HepG2 (cell line): ENCODE results near the gene CRIM1. TPM values are rescaled to one million over a fixed set of nuclear protein-coding genes. Genes with fewer than 3 reads are reported as not detected.

Source experiments
- ARID4A ChIP-seq: sonication (generic); formaldehyde crosslinking; IDR thresholded peaks from 2 replicates; pipeline ENCODE4 v1.5.0; 2020; ENCODE audit warnings: mild to moderate bottlenecking, missing genetic modification reagents, borderline replicate concordance
- DR1 ChIP-seq: sonication (generic); formaldehyde crosslinking; IDR thresholded peaks from 2 replicates; pipeline ENCODE4 v1.8.0; 2021; ENCODE audit warnings: mild to moderate bottlenecking, missing genetic modification reagents, inconsistent platforms
- ERF ChIP-seq: IDR thresholded peaks from 2 replicates; pipeline ENCODE4 v1.6.1; 2018; ENCODE audit warnings: missing biosample characterization, missing genetic modification reagents
- FOSL2 ChIP-seq: sonication (generic); formaldehyde crosslinking; IDR thresholded peaks from 2 replicates; pipeline ENCODE4 v1.4.0; 2020; ENCODE audit warnings: missing genetic modification reagents
- FOXC1 ChIP-seq: sonication (generic); formaldehyde crosslinking; IDR thresholded peaks from 2 replicates; pipeline ENCODE4 v1.8.0; 2022; ENCODE audit warnings: mild to moderate bottlenecking, missing genetic modification reagents, borderline replicate concordance
- GPN1 ChIP-seq: sonication (generic); formaldehyde crosslinking; IDR thresholded peaks from 2 replicates; pipeline ENCODE4 v1.5.1; 2020; ENCODE audit warnings: missing genetic modification reagents, borderline replicate concordance
- MED1 ChIP-seq: sonication (generic); formaldehyde crosslinking; IDR thresholded peaks from 2 replicates; pipeline ENCODE4 v1.4.0; 2020; ENCODE audit warnings: missing genetic modification reagents
- POLR2A ChIP-seq, 2 experiments: IDR thresholded peaks; 2 replicates each; pipeline ENCODE4 v1.6.1; 2011; ENCODE audit warnings: low read depth in 2 of 2, low read length in 2 of 2, mild to moderate bottlenecking in 1 of 2, moderate library complexity in 1 of 2; ENCODE audit not compliant: insufficient read depth in 1 of 2
- SOX13 ChIP-seq, 3 experiments: fragments of 450-650 bp in 1 of 3; sonication (generic) in 1 of 3; formaldehyde crosslinking in 1 of 3; IDR thresholded peaks in 2 of 3; conservative IDR thresholded peaks in 1 of 3; 2 replicates each; pipeline versions ENCODE4 v1.5.0 to v1.6.1; 2016 to 2020; ENCODE audit warnings: antibody characterized with exemption in 1 of 3, mild to moderate bottlenecking in 1 of 3, missing compliant biosample characterization in 1 of 3, missing genetic modification reagents in 1 of 3, moderate library complexity in 1 of 3
- SOX5 ChIP-seq: IDR thresholded peaks from 2 replicates; pipeline ENCODE4 v1.6.1; 2016; ENCODE audit warnings: borderline replicate concordance
- SP140L ChIP-seq: sonication (generic); formaldehyde crosslinking; IDR thresholded peaks from 2 replicates; pipeline ENCODE4 v1.4.0; 2020; ENCODE audit warnings: missing genetic modification reagents, borderline replicate concordance
- TBL1XR1 ChIP-seq: fragments of 150-350 bp; IDR thresholded peaks from 2 replicates; pipeline ENCODE4 v1.6.1; 2014; ENCODE audit warnings: borderline replicate concordance, low read length; ENCODE audit not compliant: partially characterized antibody
- ZBTB33 ChIP-seq: sonication (generic); formaldehyde crosslinking; IDR thresholded peaks from 2 replicates; pipeline ENCODE4 v1.4.0; 2020; ENCODE audit warnings: missing genetic modification reagents
- ZMYM2 ChIP-seq: sonication (generic); formaldehyde crosslinking; IDR thresholded peaks from 2 replicates; pipeline ENCODE4 v1.8.0; 2022; ENCODE audit warnings: mild to moderate bottlenecking, missing genetic modification reagents
- ZNF121 ChIP-seq: sonication (generic); formaldehyde crosslinking; IDR thresholded peaks from 2 replicates; pipeline ENCODE4 v1.5.0; 2020; ENCODE audit warnings: mild to moderate bottlenecking, missing genetic modification reagents
- ZNF430 ChIP-seq: sonication (generic); formaldehyde crosslinking; IDR thresholded peaks from 2 replicates; pipeline ENCODE4 v1.9.0; 2021; ENCODE audit warnings: mild to moderate bottlenecking, missing genetic modification reagents
- ZNF720 ChIP-seq: sonication (generic); formaldehyde crosslinking; IDR thresholded peaks from 2 replicates; pipeline ENCODE4 v1.4.0; 2020; ENCODE audit warnings: missing genetic modification reagents
- polyA plus RNA-seq, 8 experiments: library from polyadenylated mRNA; depleted of rRNA in 3 of 8; stranded (reverse) in 7 of 8; unstranded in 1 of 8; fragments of >200 nt; fragmentation: Illumina TruSeq in 4 of 8; extraction: Trizol in 4 of 8; gene quantifications; 2 replicates each; pipeline versions ENCODE4 v1.2.1 to v1.2.3, GENCODE V29; 2011 to 2016; ENCODE audit warnings: low read depth in 4 of 8, missing spikeins in 1 of 8, mixed read lengths in 1 of 8; ENCODE audit not compliant: insufficient read depth in 1 of 8
- total RNA-seq, 5 experiments: library from RNA; depleted of rRNA; stranded (reverse); fragments of >200 nt; fragmentation: Illumina TruSeq; extraction: Trizol; gene quantifications; 2 replicates each; pipeline ENCODE4 v1.2.3, GENCODE V29; 2016; ENCODE audit warnings: low read depth in 1 of 5
- TF ChIP-seq, protein P1 (sequence below): sonication (generic); formaldehyde crosslinking; IDR thresholded peaks from 2 replicates; pipeline ENCODE4 v1.4.0; 2020; ENCODE audit warnings: low read depth, missing genetic modification reagents

CRIM1 gene
- total and polyA plus RNA-seq, 2 of the 13 experiments (the other 11 are each of a cell fraction or from before 2014, with no cell fraction given) = 39.1 to 69.9 TPM

DNA sequence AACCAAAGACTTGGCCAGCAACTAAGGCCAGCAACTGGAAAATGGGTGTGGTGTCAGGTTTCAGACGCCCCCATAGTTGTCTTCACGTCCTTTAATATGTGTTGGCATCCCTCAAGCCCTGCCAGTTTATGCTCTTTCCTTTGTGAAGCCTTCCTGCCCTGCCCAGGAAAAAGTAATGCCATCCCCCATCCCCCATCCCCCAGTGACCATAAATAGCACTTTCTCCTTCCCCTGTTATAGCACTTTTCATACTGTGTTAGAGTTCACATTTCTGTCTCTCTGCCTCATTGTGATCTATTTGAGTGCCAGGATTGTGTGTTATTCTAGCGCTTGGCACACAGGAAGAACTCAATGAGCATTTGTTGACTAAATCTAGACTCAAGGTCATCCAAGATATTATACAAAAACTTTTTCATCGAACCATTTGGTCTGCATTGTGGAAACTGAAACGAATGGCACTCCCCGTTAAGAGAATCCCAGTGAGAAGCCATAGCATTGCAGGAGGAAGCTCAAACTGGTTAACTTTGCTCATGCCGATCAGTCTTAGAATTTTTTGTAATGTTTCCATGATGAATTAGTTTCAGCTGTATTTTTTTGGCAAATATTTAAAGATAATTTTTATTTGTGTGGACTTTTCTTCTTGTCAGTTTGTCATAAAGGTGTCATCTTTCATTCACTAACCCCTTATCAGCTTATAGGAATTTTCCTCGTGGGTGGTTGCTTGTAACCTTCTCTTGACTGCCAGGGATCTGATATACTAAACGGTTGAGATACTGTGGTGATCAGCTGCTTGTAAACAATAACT is 15.7 kb downstream of the CRIM1 start (continued):
- TF ChIP-seq TBL1XR1 = peak; percentile 39
- TF ChIP-seq FOSL2 (CRISPR knock-in tag) = no peak
- no peak for TF ChIP-seq ZNF430 (CRISPR knock-in tag)
- TF ChIP-seq FOXC1 (CRISPR knock-in tag) = no peak
- TF ChIP-seq ZBTB33 (CRISPR knock-in tag) = peak; percentile 92
- no peak for TF ChIP-seq ZNF121 (CRISPR knock-in tag)
- TF ChIP-seq, protein P1, sequence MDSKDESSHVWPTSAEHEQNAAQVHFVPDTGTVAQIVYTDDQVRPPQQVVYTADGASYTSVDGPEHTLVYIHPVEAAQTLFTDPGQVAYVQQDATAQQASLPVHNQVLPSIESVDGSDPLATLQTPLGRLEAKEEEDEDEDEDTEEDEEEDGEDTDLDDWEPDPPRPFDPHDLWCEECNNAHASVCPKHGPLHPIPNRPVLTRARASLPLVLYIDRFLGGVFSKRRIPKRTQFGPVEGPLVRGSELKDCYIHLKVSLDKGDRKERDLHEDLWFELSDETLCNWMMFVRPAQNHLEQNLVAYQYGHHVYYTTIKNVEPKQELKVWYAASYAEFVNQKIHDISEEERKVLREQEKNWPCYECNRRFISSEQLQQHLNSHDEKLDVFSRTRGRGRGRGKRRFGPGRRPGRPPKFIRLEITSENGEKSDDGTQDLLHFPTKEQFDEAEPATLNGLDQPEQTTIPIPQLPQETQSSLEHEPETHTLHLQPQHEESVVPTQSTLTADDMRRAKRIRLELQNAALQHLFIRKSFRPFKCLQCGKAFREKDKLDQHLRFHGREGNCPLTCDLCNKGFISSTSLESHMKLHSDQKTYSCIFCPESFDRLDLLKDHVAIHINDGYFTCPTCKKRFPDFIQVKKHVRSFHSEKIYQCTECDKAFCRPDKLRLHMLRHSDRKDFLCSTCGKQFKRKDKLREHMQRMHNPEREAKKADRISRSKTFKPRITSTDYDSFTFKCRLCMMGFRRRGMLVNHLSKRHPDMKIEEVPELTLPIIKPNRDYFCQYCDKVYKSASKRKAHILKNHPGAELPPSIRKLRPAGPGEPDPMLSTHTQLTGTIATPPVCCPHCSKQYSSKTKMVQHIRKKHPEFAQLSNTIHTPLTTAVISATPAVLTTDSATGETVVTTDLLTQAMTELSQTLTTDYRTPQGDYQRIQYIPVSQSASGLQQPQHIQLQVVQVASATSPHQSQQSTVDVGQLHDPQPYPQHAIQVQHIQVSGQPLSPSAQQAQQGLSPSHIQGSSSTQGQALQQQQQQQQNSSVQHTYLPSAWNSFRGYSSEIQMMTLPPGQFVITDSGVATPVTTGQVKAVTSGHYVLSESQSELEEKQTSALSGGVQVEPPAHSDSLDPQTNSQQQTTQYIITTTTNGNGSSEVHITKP (CRISPR knock-in tag) = no peak
- no peak for TF ChIP-seq DR1 (CRISPR knock-in tag)
- TF ChIP-seq POLR2A (IDR thresholded peaks at IDR 0.05; ENCODE audit: insufficient read depth in 1 of 2, low read depth in 2 of 2, low read length in 2 of 2) = no peak
- TF ChIP-seq MED1 (CRISPR knock-in tag) = peak; percentile 43; the same call in 1 of the 2 replicates
- 0 out of 2 replicates have a peak, but pooled peaks have one; percentile 46 for TF ChIP-seq ERF (CRISPR knock-in tag)
- TF ChIP-seq SOX5 = peak; percentile 18; the same call in 1 of the 2 replicates
- no peak for TF ChIP-seq SP140L
- peak; percentile 18; the same call in 1 of the 2 replicates for TF ChIP-seq ARID4A (CRISPR knock-in tag)
- no peak for TF ChIP-seq SOX13 (IDR thresholded peaks at IDR 0.05)
- TF ChIP-seq SOX13 (CRISPR knock-in tag; conservative IDR thresholded peaks at IDR 0.05 in 1 of 2, IDR thresholded peaks at IDR 0.05 in 1 of 2) = peak in 1 of 2 experiments; percentile 63; a peak in 2 of 4 replicates
- no peak for TF ChIP-seq ZNF720 (CRISPR knock-in tag)
- no peak for TF ChIP-seq GPN1 (CRISPR knock-in tag)
- TF ChIP-seq ZMYM2 = no peak
